HG03432 (cell line): ENCODE results near the gene RAD23A.
"Not testable (repeated sequence)": the region's sequence is repeated elsewhere in the genome, so short reads cannot be mapped to it uniquely, and the experiment has no call there.

ENCODE experiments used
- ATAC-seq: cut with Tn5 transposase; IDR thresholded peaks from one replicate; pipeline ENCODE4 v1.9.1; 2021; ENCODE audit warnings: mild to moderate bottlenecking, moderate library complexity; ENCODE audit not compliant: unreplicated experiment

Gene RAD23A

GRCh38 chr19:12954612-12954962 lies 8.9 kb downstream of the RAD23A start:
- no peak for ATAC-seq

- not testable (repeated sequence) for ATAC-seq
Measured at GRCh38 chr19:12955575-12955974, 9.9 kb downstream of the RAD23A start.

- no peak for ATAC-seq
Measured at GRCh38 chr19:12955996-12956395, 10.3 kb downstream of the RAD23A start.

- peak; percentile 72 for ATAC-seq
Measured at GRCh38 chr19:12956446-12957388, 11.1 kb downstream of the RAD23A start, which contains the start of gene GADD45GIP1. GADD45GIP1 (minus strand) TSS chr19:12957223; CDS start chr19:12957212, 11 bp downstream.

- ATAC-seq = not testable (repeated sequence)
Measured at GRCh38 chr19:12957389-12957952, 11.8 kb downstream of the RAD23A start.

GRCh38 chr19:12959481-12959880 lies 13.8 kb downstream of the RAD23A start:
- ATAC-seq = no peak

GRCh38 chr19:12965017-12965811 lies 19.6 kb downstream of the RAD23A start:
- ATAC-seq = peak; percentile 73

- ATAC-seq = no peak
Measured at GRCh38 chr19:12965812-12966135, 20.1 kb downstream of the RAD23A start.

GRCh38 chr19:12967907-12968306 lies 22.2 kb downstream of the RAD23A start:
- ATAC-seq = no peak

- ATAC-seq = no peak
Measured at GRCh38 chr19:12969292-12969988, 23.8 kb downstream of the RAD23A start, which contains the start of gene DAND5. DAND5 (plus strand) TSS chr19:12969576; CDS start chr19:12969661, 85 bp downstream.

- no peak for ATAC-seq
Measured at GRCh38 chr19:12970070-12970820, 24.6 kb downstream of the RAD23A start.

- no peak for ATAC-seq
Measured at GRCh38 chr19:12973236-12973635, 27.6 kb downstream of the RAD23A start.

GRCh38 chr19:12974301-12975220 lies 28.9 kb downstream of the RAD23A start:
- no peak for ATAC-seq

- no peak for ATAC-seq
Measured at GRCh38 chr19:12975221-12975741, 29.6 kb downstream of the RAD23A start.

GRCh38 chr19:12976109-12976508 lies 30.4 kb downstream of the RAD23A start:
- not testable (repeated sequence) for ATAC-seq

GRCh38 chr19:12979974-12980373 lies 34.3 kb downstream of the RAD23A start:
- no peak for ATAC-seq

- no peak for ATAC-seq
Measured at GRCh38 chr19:12982648-12983047, 37.0 kb downstream of the RAD23A start.

- no peak for ATAC-seq
Measured at GRCh38 chr19:12983091-12983490, 37.4 kb downstream of the RAD23A start.
